Caco-2 (cell line): ENCODE measurements around the gene ZBTB48. TPM values are rescaled to one million over a fixed set of nuclear protein-coding genes. Genes with fewer than 3 reads are reported as not detected.

Experiments used
- BruUV-seq: library from RNA; stranded (reverse); fragments of 400-500 nt; replicated peaks from 2 replicates; lab custom pipeline; 2021; lab: Mats Ljungman, UMichigan
- CTCF ChIA-PET: fragments of 300-600 bp; sonication (Branson Sonifier 250); formaldehyde crosslinking; loops from one replicate; lab custom pipeline; 2022; ENCODE audit warnings: antibody characterized with exemption; lab: Charles Lee
- POLR2A ChIA-PET: fragments of 300-600 bp; sonication (Branson Sonifier 250); formaldehyde crosslinking; loops from one replicate; lab custom pipeline; 2022; ENCODE audit warnings: antibody characterized with exemption; lab: Charles Lee
- DNase-seq, 2 experiments: peaks; one replicate each; pipeline versions ENCODE4 v3.0.0 to v3.0.0-alpha.2; 2020 to 2022
- H3K27me3 ChIP-seq: replicated peaks from 2 replicates; pipeline ENCODE4 v1.6.0; 2011; ENCODE audit warnings: low read length; ENCODE audit not compliant: control insufficient read depth, insufficient read depth
- H3K36me3 ChIP-seq: 2 replicates; pipeline ENCODE4 v1.5.1; 2011; ENCODE audit warnings: low read length; ENCODE audit not compliant: control insufficient read depth, insufficient read depth
- H3K4me1 ChIP-seq: fragments of 250-450 bp; sonication (Bioruptor Pico); 2 replicates; pipeline ENCODE4 v1.5.1; 2020; ENCODE audit warnings: mild to moderate bottlenecking
- H3K4me3 ChIP-seq: 2 replicates; pipeline ENCODE4 v1.5.1; 2011; ENCODE audit warnings: low read depth, mild to moderate bottlenecking, control low read depth, low read length
- H3K9me3 ChIP-seq: fragments of 250-450 bp; sonication (Bioruptor Pico); 2 replicates; pipeline ENCODE4 v1.5.1; 2020; ENCODE audit warnings: mild to moderate bottlenecking, moderate library complexity
- H3K27ac Mint-ChIP-seq: one replicate; pipeline ENCODE4 v1.8.0; 2022; ENCODE audit warnings: mixed read lengths; ENCODE audit not compliant: unreplicated experiment
- H3K27me3 Mint-ChIP-seq: one replicate; pipeline ENCODE4 v1.8.0; 2022; ENCODE audit warnings: mixed read lengths; ENCODE audit not compliant: insufficient read depth, unreplicated experiment
- H3K36me3 Mint-ChIP-seq: one replicate; pipeline ENCODE4 v1.8.0; 2022; ENCODE audit warnings: mild to moderate bottlenecking, mixed read lengths; ENCODE audit not compliant: insufficient read depth, unreplicated experiment
- H3K4me1 Mint-ChIP-seq: one replicate; pipeline ENCODE4 v1.8.0; 2022; ENCODE audit warnings: low read depth, mixed read lengths; ENCODE audit not compliant: unreplicated experiment
- H3K4me3 Mint-ChIP-seq: one replicate; pipeline ENCODE4 v1.8.0; 2022; ENCODE audit warnings: mild to moderate bottlenecking, moderate library complexity, mixed read lengths; ENCODE audit not compliant: unreplicated experiment
- H3K9me3 Mint-ChIP-seq: one replicate; pipeline ENCODE4 v1.8.0; 2022; ENCODE audit warnings: mixed read lengths; ENCODE audit not compliant: unreplicated experiment
- intact Hi-C: fragments of 100-400 bp; cut with micrococcal nuclease; formaldehyde crosslinking; loops from one replicate; pipeline ENCODE4 v1.10.0; 2022; ENCODE audit not compliant: unreplicated experiment
- total RNA-seq: library from RNA; stranded (reverse); gene quantifications from 2 replicates; pipeline ENCODE4 v1.2.3, GENCODE V29; 2022
- TF ChIP-seq, protein P1 (sequence below), 2 experiments: fragments of 200-600 bp in 1 of 2; IDR thresholded peaks; 1 replicate in 1 of 2; 2 replicates in 1 of 2; pipeline versions ENCODE4 v1.5.1 to v1.8.0; 2011 to 2022; ENCODE audit warnings: antibody characterized with exemption in 1 of 2, control low read depth in 1 of 2, inconsistent platforms in 1 of 2, low read depth in 1 of 2, low read length in 1 of 2, mild to moderate bottlenecking in 1 of 2, moderate library complexity in 1 of 2; ENCODE audit not compliant: insufficient read depth in 1 of 2, severe bottlenecking in 1 of 2, unreplicated experiment in 1 of 2

The ZBTB48 gene
- total RNA-seq, 1 experiment from 2014 or later = 22.5 TPM

GRCh38 chr1:6614019-6614928 lies 34.5 kb downstream of the ZBTB48 start:
- Histone ChIP-seq H3K36me3 (no peaks in the 10 kb centered on the region), H3K9me3 (no peaks in the 10 kb centered on the region), H3K27me3 (no peaks in the 10 kb centered on the region), H3K4me3 (peak overlapping the region; percentile 76), H3K4me1 (peaks cover 6% of the 10 kb centered on the region; the same call in 1 of the 2 replicates)
- TF ChIP-seq, protein P1, sequence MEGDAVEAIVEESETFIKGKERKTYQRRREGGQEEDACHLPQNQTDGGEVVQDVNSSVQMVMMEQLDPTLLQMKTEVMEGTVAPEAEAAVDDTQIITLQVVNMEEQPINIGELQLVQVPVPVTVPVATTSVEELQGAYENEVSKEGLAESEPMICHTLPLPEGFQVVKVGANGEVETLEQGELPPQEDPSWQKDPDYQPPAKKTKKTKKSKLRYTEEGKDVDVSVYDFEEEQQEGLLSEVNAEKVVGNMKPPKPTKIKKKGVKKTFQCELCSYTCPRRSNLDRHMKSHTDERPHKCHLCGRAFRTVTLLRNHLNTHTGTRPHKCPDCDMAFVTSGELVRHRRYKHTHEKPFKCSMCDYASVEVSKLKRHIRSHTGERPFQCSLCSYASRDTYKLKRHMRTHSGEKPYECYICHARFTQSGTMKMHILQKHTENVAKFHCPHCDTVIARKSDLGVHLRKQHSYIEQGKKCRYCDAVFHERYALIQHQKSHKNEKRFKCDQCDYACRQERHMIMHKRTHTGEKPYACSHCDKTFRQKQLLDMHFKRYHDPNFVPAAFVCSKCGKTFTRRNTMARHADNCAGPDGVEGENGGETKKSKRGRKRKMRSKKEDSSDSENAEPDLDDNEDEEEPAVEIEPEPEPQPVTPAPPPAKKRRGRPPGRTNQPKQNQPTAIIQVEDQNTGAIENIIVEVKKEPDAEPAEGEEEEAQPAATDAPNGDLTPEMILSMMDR (IDR thresholded peaks at IDR 0.05; ENCODE audit: insufficient read depth in 1 of 2, low read depth in 1 of 2, low read length in 1 of 2, severe bottlenecking in 1 of 2, unreplicated experiment in 1 of 2) = no peak
- Mint-ChIP-seq H3K36me3 (peaks cover 17% of the 10 kb centered on the region), H3K9me3 (no peaks in the 10 kb centered on the region), H3K27ac (no peak overlapping the region), H3K27me3 (no peaks in the 10 kb centered on the region), H3K4me1 (peaks cover 6% of the 10 kb centered on the region), H3K4me3 (peak overlapping the region; percentile 93)
- POLR2A ChIA-PET = no interaction called here
- intact Hi-C loops = no loop called here
- no TSS peak for BruUV-seq
- CTCF ChIA-PET = interaction anchor here (0.6 kb wide), 2 partner anchors 16 to 87 kb away, joined by 4 to 8 read pairs; partner anchors contain the start of gene DNAJC11
- peak; percentile 50 to 60 for DNase-seq

DNA sequence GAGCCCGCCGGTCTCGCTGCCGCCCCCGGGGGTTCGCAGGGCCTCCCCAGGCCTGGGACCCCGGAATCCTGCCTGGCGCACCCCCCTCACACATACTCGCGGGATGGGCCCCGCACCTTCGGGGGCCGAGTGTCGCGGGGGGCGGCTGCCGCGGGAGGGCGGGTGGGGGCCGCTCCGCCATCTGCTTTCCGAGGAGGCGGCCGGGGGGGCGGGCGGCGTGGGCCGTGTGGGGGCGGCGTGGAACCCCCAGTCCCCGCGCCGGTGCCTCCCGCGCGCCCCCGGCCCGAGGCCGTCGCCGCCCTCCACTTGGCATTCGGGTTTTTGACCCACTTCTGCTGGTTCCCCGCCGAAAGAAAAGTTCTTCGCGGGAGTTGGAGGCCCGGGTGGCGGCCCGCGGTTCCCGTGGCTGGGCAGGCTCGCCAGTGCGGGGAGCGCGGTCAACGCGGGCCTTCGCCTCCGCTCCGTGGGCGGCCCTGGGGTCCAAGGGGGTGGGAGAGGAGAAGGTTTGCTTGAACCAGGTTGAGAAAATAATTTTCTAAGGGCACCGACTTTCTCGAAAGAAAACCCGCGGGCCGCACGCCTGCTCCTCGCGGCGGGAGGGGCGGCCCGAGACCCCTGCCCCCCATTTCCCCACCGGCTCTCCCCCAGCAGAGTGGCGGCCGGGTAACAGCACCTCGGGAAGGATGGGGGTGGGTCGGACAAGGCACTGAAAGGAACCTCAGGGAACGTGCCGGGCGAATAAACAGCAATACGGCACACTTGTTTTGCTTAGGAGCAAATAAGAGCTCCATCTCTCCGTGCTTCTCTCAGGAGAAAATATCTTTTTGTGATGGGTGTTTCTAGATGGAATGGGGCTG lies 35.4 kb downstream of the ZBTB48 start:
- Mint-ChIP-seq H3K4me3 (peak overlapping the region; percentile 62), H3K4me1 (peaks cover 6% of the 10 kb centered on the region), H3K27me3 (no peaks in the 10 kb centered on the region), H3K27ac (no peak overlapping the region), H3K9me3 (no peaks in the 10 kb centered on the region), H3K36me3 (peaks cover 25% of the 10 kb centered on the region)
- H3K36me3 ChIP-seq = peaks cover under 1% of the 10 kb centered on the region; the same call in 1 of the 2 replicates
- peaks cover 6% of the 10 kb centered on the region; the same call in 1 of the 2 replicates for H3K4me1 ChIP-seq
- DNase-seq = no peak
- H3K4me3 ChIP-seq = peak overlapping the region; percentile 76
- intact Hi-C loops = no loop called here
- CTCF ChIA-PET = no interaction called here
- H3K27me3 ChIP-seq = no peaks in the 10 kb centered on the region
- POLR2A ChIA-PET = interaction anchor here (0.6 kb wide), 1 partner anchor 14 kb away, joined by 3 read pairs; no protein-coding TSS in a partner anchor
- BruUV-seq = no TSS peak
- TF ChIP-seq, protein P1 (IDR thresholded peaks at IDR 0.05; ENCODE audit: insufficient read depth in 1 of 2, low read depth in 1 of 2, low read length in 1 of 2, severe bottlenecking in 1 of 2, unreplicated experiment in 1 of 2) = no peak
- H3K9me3 ChIP-seq = no peaks in the 10 kb centered on the region

DNA sequence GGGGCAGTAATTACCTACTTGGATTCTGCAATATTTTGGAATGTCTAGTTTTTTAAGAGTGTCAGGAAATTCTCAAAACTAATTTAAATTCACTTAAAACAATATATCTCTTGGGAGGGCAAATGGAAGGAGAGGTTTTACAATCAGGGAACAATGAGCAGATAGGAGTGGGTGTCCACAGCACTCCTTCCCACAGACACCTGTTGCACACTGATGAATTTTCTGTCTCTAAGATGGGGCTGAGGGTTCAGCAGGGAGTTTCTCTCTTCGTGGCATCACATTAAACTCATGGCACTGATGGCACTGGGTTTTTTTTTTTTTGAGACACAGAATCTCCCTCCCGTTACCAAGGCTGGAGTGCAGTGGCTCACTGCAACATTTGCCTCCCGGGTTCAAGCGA lies 39.3 kb downstream of the ZBTB48 start:
- Mint-ChIP-seq H3K4me3 (no peak overlapping the region), H3K27me3 (no peaks in the 10 kb centered on the region), H3K9me3 (no peaks in the 10 kb centered on the region), H3K4me1 (no peaks in the 10 kb centered on the region), H3K36me3 (peaks cover 47% of the 10 kb centered on the region), H3K27ac (no peak overlapping the region)
- DNase-seq = no peak
- H3K4me3 ChIP-seq = no peak overlapping the region
- H3K4me1 ChIP-seq = no peaks in the 10 kb centered on the region
- peaks cover 2% of the 10 kb centered on the region; the same call in 1 of the 2 replicates for H3K36me3 ChIP-seq
- intact Hi-C loops = no loop called here
- TF ChIP-seq, protein P1 (IDR thresholded peaks at IDR 0.05; ENCODE audit: insufficient read depth in 1 of 2, low read depth in 1 of 2, low read length in 1 of 2, severe bottlenecking in 1 of 2, unreplicated experiment in 1 of 2) = no peak
- POLR2A ChIA-PET = no interaction called here
- CTCF ChIA-PET = no interaction called here
- no peaks in the 10 kb centered on the region for H3K9me3 ChIP-seq
- no TSS peak for BruUV-seq
- no peaks in the 10 kb centered on the region for H3K27me3 ChIP-seq
